ENCODE measurements around the gene TMEM184B.

Gene TMEM184B

GRCh38 chr22:38226853-38227649 lies 45.8 kb downstream of the TMEM184B start:
- no peak for TF ChIP-seq CTCF (IDR thresholded peaks at IDR 0.05)
- Mint-ChIP-seq H3K4me3 (no peak overlapping the region), H3K27me3 (ENCODE audit: low read depth, poor library complexity) (no peaks in the 10 kb centered on the region), H3K27ac (no peak overlapping the region), H3K9me3 (no peaks in the 10 kb centered on the region), H3K4me1 (no peaks in the 10 kb centered on the region), H3K36me3 (ENCODE audit: low read depth) (peaks cover 10% of the 10 kb centered on the region)
- DNase-seq: no peak

- TF ChIP-seq CTCF (IDR thresholded peaks at IDR 0.05): no peak
- no peak for DNase-seq
- no peak overlapping the region for H3K4me3 Mint-ChIP-seq
- no peak overlapping the region for H3K27ac Mint-ChIP-seq
- H3K27me3 Mint-ChIP-seq (ENCODE audit: low read depth, poor library complexity): no peaks in the 10 kb centered on the region
- H3K4me1 Mint-ChIP-seq: peaks cover 11% of the 10 kb centered on the region
- H3K36me3 Mint-ChIP-seq (ENCODE audit: low read depth): peaks cover 3% of the 10 kb centered on the region
- H3K9me3 Mint-ChIP-seq: no peaks in the 10 kb centered on the region
Observed at GRCh38 chr22:38223289-38223960, 49.4 kb downstream of the TMEM184B start.

GRCh38 chr22:38222797-38223119 lies 50.1 kb downstream of the TMEM184B start:
- H3K36me3 Mint-ChIP-seq (ENCODE audit: low read depth): peaks cover 8% of the 10 kb centered on the region
- peaks cover 18% of the 10 kb centered on the region for H3K4me1 Mint-ChIP-seq
- no peaks in the 10 kb centered on the region for H3K27me3 Mint-ChIP-seq (ENCODE audit: low read depth, poor library complexity)
- no peak for DNase-seq
- TF ChIP-seq CTCF (IDR thresholded peaks at IDR 0.05): no peak
- no peak overlapping the region for H3K4me3 Mint-ChIP-seq
- H3K9me3 Mint-ChIP-seq: no peaks in the 10 kb centered on the region
- H3K27ac Mint-ChIP-seq: peak overlapping the region; percentile 61

- H3K4me3 Mint-ChIP-seq: no peak overlapping the region
- no peaks in the 10 kb centered on the region for H3K27me3 Mint-ChIP-seq (ENCODE audit: low read depth, poor library complexity)
- no peak for DNase-seq
- no peaks in the 10 kb centered on the region for H3K9me3 Mint-ChIP-seq
- H3K4me1 Mint-ChIP-seq: peaks cover 20% of the 10 kb centered on the region
- H3K36me3 Mint-ChIP-seq (ENCODE audit: low read depth): peaks cover 8% of the 10 kb centered on the region
- H3K27ac Mint-ChIP-seq: peak overlapping the region; percentile 18
- no peak for TF ChIP-seq CTCF (IDR thresholded peaks at IDR 0.05)
Observed at GRCh38 chr22:38221908-38222796, 50.7 kb downstream of the TMEM184B start.

- TF ChIP-seq CTCF (IDR thresholded peaks at IDR 0.05): no peak
- H3K9me3 Mint-ChIP-seq: no peaks in the 10 kb centered on the region
- no peak for DNase-seq
- H3K36me3 Mint-ChIP-seq (ENCODE audit: low read depth): peaks cover 10% of the 10 kb centered on the region
- H3K27ac Mint-ChIP-seq: no peak overlapping the region
- H3K4me1 Mint-ChIP-seq: peaks cover 22% of the 10 kb centered on the region
- H3K27me3 Mint-ChIP-seq (ENCODE audit: low read depth, poor library complexity): no peaks in the 10 kb centered on the region
- no peak overlapping the region for H3K4me3 Mint-ChIP-seq
Observed at GRCh38 chr22:38221407-38221806, 51.4 kb downstream of the TMEM184B start.

Measured in nephron progenitor cell (in vitro differentiated cells).